ENCODE data around the gene RGS8. TPM values are rescaled to one million over a fixed set of nuclear protein-coding genes. Genes with fewer than 3 reads are reported as not detected.

The RGS8 gene
- polyA plus RNA-seq, 3 donors, result not detected

DNA sequence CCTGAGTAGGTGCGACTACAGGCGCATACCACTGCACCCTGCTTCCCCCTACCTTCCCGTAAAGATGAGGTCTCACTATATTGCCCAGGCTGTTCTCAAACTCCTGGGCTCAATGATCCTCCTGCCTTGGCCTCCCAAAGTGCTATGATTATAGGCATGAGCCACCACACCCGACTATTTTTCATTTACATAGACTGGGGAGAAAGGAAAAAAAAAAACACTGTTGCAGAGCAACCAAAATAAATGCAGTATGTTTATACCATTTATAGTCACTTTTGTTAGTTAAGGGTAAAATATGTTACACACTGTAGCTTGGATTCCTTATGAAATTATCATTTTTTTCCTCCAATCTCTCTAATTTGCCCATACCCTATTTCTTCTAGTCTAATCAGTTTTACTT is 35.2 kb upstream of the RGS8 start:
- Histone ChIP-seq H3K9ac (ENCODE audit: insufficient read depth, low read length, poor library complexity, severe bottlenecking) (no peak overlapping the region), H3K4me3 (replicated peaks in 1 of 3; ENCODE audit: low read depth in 2 of 3, low read length in 3 of 3) (no peak overlapping the region), H3K9me3 (replicated peaks in 1 of 2; ENCODE audit: control insufficient read depth in 1 of 2, insufficient read depth in 1 of 2, low read length in 2 of 2) (no peaks in the 10 kb centered on the region), H3K4me1 (ENCODE audit: control insufficient read depth in 1 of 2, insufficient read depth in 2 of 2, low read length in 2 of 2) (no peaks in the 10 kb centered on the region), H3K27ac (ENCODE audit: low read depth in 1 of 2, low read length in 2 of 2) (no peak overlapping the region), H3K4me2 (replicated peaks; ENCODE audit: extremely low read depth, low read length, poor library complexity, severe bottlenecking) (no peak overlapping the region), H3K36me3 (replicated peaks in 1 of 2; ENCODE audit: control insufficient read depth in 1 of 2, insufficient read depth in 2 of 2, low read length in 2 of 2) (no peaks in the 10 kb centered on the region), H4K20me1 (ENCODE audit: insufficient read depth, low read length) (no peaks in the 10 kb centered on the region), H2AFZ (ENCODE audit: insufficient read depth, low read depth, low read length, poor library complexity, severe bottlenecking) (no peak overlapping the region), H3K27me3 (ENCODE audit: control insufficient read depth in 2 of 2, insufficient read depth in 2 of 2, low read length in 2 of 2) (no peaks in the 10 kb centered on the region), H3K79me2 (ENCODE audit: insufficient read depth, low read length) (no peaks in the 10 kb centered on the region)
- Mint-ChIP-seq H3K36me3 (no peaks in the 10 kb centered on the region), H3K9me3 (no peaks in the 10 kb centered on the region), H3K27ac (no peak overlapping the region), H3K4me1 (no peaks in the 10 kb centered on the region), H3K4me3 (no peak overlapping the region), H3K27me3 (ENCODE audit: low read depth in 3 of 3) (peaks cover 0 to 4% (median 3%) of the 10 kb centered on the region in 3 donors)
- intact Hi-C loops (cut with micrococcal nuclease), result no loop called here
- no peak for TF ChIP-seq CTCF (IDR thresholded peaks at IDR 0.05)
- WGBS (ENCODE audit: insufficient coverage), result 95% methylated on average over 3 of the region's 4 CpGs
- no peak for DNase-seq

DNA sequence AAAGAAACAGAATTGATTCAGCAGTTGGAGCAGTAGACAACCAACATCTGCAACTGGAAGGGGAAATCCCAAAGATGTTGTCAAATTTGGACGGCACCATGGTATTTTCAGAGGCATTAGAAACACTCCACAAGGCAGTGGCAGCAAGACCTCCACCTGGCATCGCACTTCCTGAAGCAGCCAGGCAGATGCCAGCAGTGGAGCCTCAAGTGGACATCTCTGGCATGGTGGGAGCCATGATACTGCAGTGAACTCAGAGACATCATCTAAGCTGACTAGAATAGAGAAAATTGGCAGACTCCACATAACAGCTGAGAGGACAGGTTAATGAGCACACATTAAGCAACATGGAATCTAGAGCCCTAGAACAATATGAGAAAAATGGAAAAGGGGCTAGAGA is 33.9 kb upstream of the RGS8 start:
- Histone ChIP-seq H3K4me1 (ENCODE audit: control insufficient read depth in 1 of 2, insufficient read depth in 2 of 2, low read length in 2 of 2) (no peaks in the 10 kb centered on the region), H3K9me3 (replicated peaks in 1 of 2; ENCODE audit: control insufficient read depth in 1 of 2, insufficient read depth in 1 of 2, low read length in 2 of 2) (no peaks in the 10 kb centered on the region), H3K27me3 (ENCODE audit: control insufficient read depth in 2 of 2, insufficient read depth in 2 of 2, low read length in 2 of 2) (no peaks in the 10 kb centered on the region), H3K79me2 (ENCODE audit: insufficient read depth, low read length) (no peaks in the 10 kb centered on the region), H3K36me3 (replicated peaks in 1 of 2; ENCODE audit: control insufficient read depth in 1 of 2, insufficient read depth in 2 of 2, low read length in 2 of 2) (no peaks in the 10 kb centered on the region), H3K9ac (ENCODE audit: insufficient read depth, low read length, poor library complexity, severe bottlenecking) (no peak overlapping the region), H3K4me3 (replicated peaks in 1 of 3; ENCODE audit: low read depth in 2 of 3, low read length in 3 of 3) (no peak overlapping the region), H2AFZ (ENCODE audit: insufficient read depth, low read depth, low read length, poor library complexity, severe bottlenecking) (no peak overlapping the region), H3K27ac (ENCODE audit: low read depth in 1 of 2, low read length in 2 of 2) (no peak overlapping the region), H4K20me1 (ENCODE audit: insufficient read depth, low read length) (no peaks in the 10 kb centered on the region), H3K4me2 (replicated peaks; ENCODE audit: extremely low read depth, low read length, poor library complexity, severe bottlenecking) (no peak overlapping the region)
- TF ChIP-seq CTCF (IDR thresholded peaks at IDR 0.05), result no peak
- DNase-seq, result no peak
- 100% methylated on average over 2 of the region's 2 CpGs for WGBS (ENCODE audit: insufficient coverage)
- no peaks in the 10 kb centered on the region for H3K4me1 Mint-ChIP-seq
- H3K9me3 Mint-ChIP-seq, result peaks cover 0 to 2% (median 0%) of the 10 kb centered on the region in 7 donors
- no peak overlapping the region for H3K4me3 Mint-ChIP-seq
- intact Hi-C loops (cut with micrococcal nuclease), result no loop called here
- peaks cover 0 to 4% (median 3%) of the 10 kb centered on the region in 3 donors for H3K27me3 Mint-ChIP-seq (ENCODE audit: low read depth in 3 of 3)
- no peaks in the 10 kb centered on the region for H3K36me3 Mint-ChIP-seq
- no peak overlapping the region for H3K27ac Mint-ChIP-seq
